KOPT-K1 (cell line): ENCODE measurements around the gene FMNL2.

Experiments used
- H3K27ac ChIP-seq: fragments of 200-600 bp; sonication (generic); 2 replicates; pipeline ENCODE4 v1.5.1; 2016; ENCODE audit warnings: antibody characterized with exemption, mild to moderate bottlenecking, low read depth, low read length; ENCODE audit not compliant: poor library complexity, severe bottlenecking
- H3K36me3 ChIP-seq: fragments of 200-600 bp; sonication (generic); 2 replicates; pipeline ENCODE4 v1.5.1; 2017; ENCODE audit warnings: antibody characterized with exemption, mild to moderate bottlenecking, low read length, moderate library complexity; ENCODE audit not compliant: insufficient read depth
- H3K9me3 ChIP-seq: fragments of 200-600 bp; sonication (generic); 2 replicates; pipeline ENCODE4 v1.5.1; 2017; ENCODE audit warnings: antibody characterized with exemption, low read length, mild to moderate bottlenecking; ENCODE audit not compliant: insufficient read depth, poor library complexity, severe bottlenecking

The FMNL2 gene

GRCh38 chr2:152413228-152414030 is 78.5 kb downstream of the FMNL2 start:
- Histone ChIP-seq H3K9me3 (no peaks in the 10 kb centered on the region), H3K36me3 (no peaks in the 10 kb centered on the region), H3K27ac (no peak overlapping the region)

- no peaks in the 10 kb centered on the region for H3K9me3 ChIP-seq
- no peaks in the 10 kb centered on the region for H3K36me3 ChIP-seq
- H3K27ac ChIP-seq = no peak overlapping the region
These were observed 80.3 kb downstream of the FMNL2 start for GRCh38 chr2:152415231-152415642.

GRCh38 chr2:152415796-152416195 is 80.8 kb downstream of the FMNL2 start:
- H3K36me3 ChIP-seq = no peaks in the 10 kb centered on the region
- no peak overlapping the region for H3K27ac ChIP-seq
- H3K9me3 ChIP-seq = no peaks in the 10 kb centered on the region

GRCh38 chr2:152418688-152419087 is 83.7 kb downstream of the FMNL2 start:
- Histone ChIP-seq H3K27ac (no peak overlapping the region), H3K36me3 (no peaks in the 10 kb centered on the region), H3K9me3 (no peaks in the 10 kb centered on the region)

- Histone ChIP-seq H3K9me3 (no peaks in the 10 kb centered on the region), H3K27ac (no peak overlapping the region), H3K36me3 (no peaks in the 10 kb centered on the region)
These were observed 85.0 kb downstream of the FMNL2 start for GRCh38 chr2:152419944-152420343.

- Histone ChIP-seq H3K36me3 (no peaks in the 10 kb centered on the region), H3K27ac (no peak overlapping the region), H3K9me3 (no peaks in the 10 kb centered on the region)
These were observed 85.4 kb downstream of the FMNL2 start for GRCh38 chr2:152420363-152420762.

GRCh38 chr2:152420936-152421335 is 86.0 kb downstream of the FMNL2 start:
- Histone ChIP-seq H3K9me3 (no peaks in the 10 kb centered on the region), H3K27ac (no peak overlapping the region), H3K36me3 (no peaks in the 10 kb centered on the region)

- no peaks in the 10 kb centered on the region for H3K36me3 ChIP-seq
- H3K9me3 ChIP-seq = no peaks in the 10 kb centered on the region
- H3K27ac ChIP-seq = no peak overlapping the region
These were observed 86.8 kb downstream of the FMNL2 start for GRCh38 chr2:152421521-152422370.

GRCh38 chr2:152423684-152424083 is 88.7 kb downstream of the FMNL2 start:
- H3K36me3 ChIP-seq = no peaks in the 10 kb centered on the region
- H3K27ac ChIP-seq = no peak overlapping the region
- H3K9me3 ChIP-seq = no peaks in the 10 kb centered on the region

- Histone ChIP-seq H3K36me3 (no peaks in the 10 kb centered on the region), H3K9me3 (no peaks in the 10 kb centered on the region), H3K27ac (no peak overlapping the region)
These were observed 91.1 kb downstream of the FMNL2 start for GRCh38 chr2:152425765-152426727.

- no peaks in the 10 kb centered on the region for H3K36me3 ChIP-seq
- no peak overlapping the region for H3K27ac ChIP-seq
- no peaks in the 10 kb centered on the region for H3K9me3 ChIP-seq
These were observed 91.8 kb downstream of the FMNL2 start for GRCh38 chr2:152426801-152427200.

GRCh38 chr2:152427902-152428301 is 92.9 kb downstream of the FMNL2 start:
- Histone ChIP-seq H3K9me3 (no peaks in the 10 kb centered on the region), H3K36me3 (no peaks in the 10 kb centered on the region), H3K27ac (no peak overlapping the region)

- Histone ChIP-seq H3K27ac (no peak overlapping the region), H3K36me3 (no peaks in the 10 kb centered on the region), H3K9me3 (no peaks in the 10 kb centered on the region)
These were observed 94.0 kb downstream of the FMNL2 start for GRCh38 chr2:152428800-152429582.

GRCh38 chr2:152430876-152431275 is 95.9 kb downstream of the FMNL2 start:
- no peak overlapping the region for H3K27ac ChIP-seq
- H3K9me3 ChIP-seq = no peaks in the 10 kb centered on the region
- no peaks in the 10 kb centered on the region for H3K36me3 ChIP-seq
